HG03095 (cell line): Measurements from ENCODE around the gene RCVRN.
"Not testable (repeated sequence)": the region's sequence is repeated elsewhere in the genome, so short reads cannot be mapped to it uniquely, and the experiment has no call there.

ENCODE experiments used
- ATAC-seq: cut with Tn5 transposase; IDR thresholded peaks from one replicate; pipeline ENCODE4 v1.9.1; 2021; ENCODE audit warnings: moderate library complexity; ENCODE audit not compliant: unreplicated experiment

RCVRN gene

GRCh38 chr17:9922012-9922848 lies 17.2 kb upstream of the RCVRN start:
- no peak for ATAC-seq

GRCh38 chr17:9921216-9921615 lies 16.1 kb upstream of the RCVRN start:
- ATAC-seq: not testable (repeated sequence)

- no peak for ATAC-seq
These were observed 13.8 kb upstream of the RCVRN start for GRCh38 chr17:9918804-9919352.

GRCh38 chr17:9918352-9918751 lies 13.3 kb upstream of the RCVRN start:
- ATAC-seq: no peak

GRCh38 chr17:9917801-9918200 lies 12.7 kb upstream of the RCVRN start:
- no peak for ATAC-seq

- no peak for ATAC-seq
These were observed 12.1 kb upstream of the RCVRN start for GRCh38 chr17:9917131-9917530.

- no peak for ATAC-seq
These were observed 11.0 kb upstream of the RCVRN start for GRCh38 chr17:9916108-9916507.

- no peak for ATAC-seq
These were observed 8.4 kb upstream of the RCVRN start for GRCh38 chr17:9913476-9913875.

GRCh38 chr17:9912121-9913099 lies 7.3 kb upstream of the RCVRN start:
- ATAC-seq: no peak

GRCh38 chr17:9911089-9911488 lies 6.0 kb upstream of the RCVRN start:
- no peak for ATAC-seq

- no peak for ATAC-seq
These were observed 3.6 kb upstream of the RCVRN start for GRCh38 chr17:9908649-9909042.

GRCh38 chr17:9907883-9908648 lies 3.0 kb upstream of the RCVRN start:
- ATAC-seq: no peak

- no peak for ATAC-seq
These were observed 2.1 kb upstream of the RCVRN start for GRCh38 chr17:9907131-9907530.

- ATAC-seq: no peak
These were observed 1.5 kb upstream of the RCVRN start for GRCh38 chr17:9906616-9907015.

GRCh38 chr17:9905902-9906301 lies 831 bp upstream of the RCVRN start:
- ATAC-seq: no peak

- no peak for ATAC-seq
These were observed 594 bp downstream of the RCVRN start for GRCh38 chr17:9904277-9905077.

- ATAC-seq: no peak
These were observed 3.0 kb downstream of the RCVRN start for GRCh38 chr17:9902120-9902519.

- ATAC-seq: no peak
These were observed 4.3 kb downstream of the RCVRN start for GRCh38 chr17:9900784-9901183.

- no peak for ATAC-seq
These were observed 5.0 kb downstream of the RCVRN start for GRCh38 chr17:9900044-9900594.
